SK-N-SH (cell line): Measurements from ENCODE around the gene PBRM1. TPM values are rescaled to one million over a fixed set of nuclear protein-coding genes. Genes with fewer than 3 reads are reported as not detected.

ENCODE experiments used
- CTCF ChIA-PET: fragments of 300-600, 350-600 bp; formaldehyde crosslinking; extraction: SDS; loops from one replicate; lab custom pipeline; 2021; lab: Yijun Ruan, JAX
- POLR2A ChIA-PET: fragments of 350-600 bp; sonication (Branson Sonifier 250); formaldehyde crosslinking; extraction: SDS; loops from one replicate; lab custom pipeline; 2020; ENCODE audit warnings: antibody characterized with exemption, inconsistent platforms; lab: Yijun Ruan, JAX
- DNase-seq: peaks from one replicate; pipeline ENCODE4 v3.0.0; 2012
- H2AFZ ChIP-seq: fragments of 200-600 bp; sonication (generic); 2 replicates; pipeline ENCODE4 v1.8.1; 2016; ENCODE audit warnings: antibody characterized with exemption, mild to moderate bottlenecking, low read depth
- H3F3A ChIP-seq: fragments of 200-600 bp; sonication (generic); replicated peaks from 2 replicates; pipeline ENCODE3; 2016; ENCODE audit warnings: antibody characterized with exemption, mild to moderate bottlenecking; ENCODE audit not compliant: insufficient read depth
- H3K27ac ChIP-seq, 2 experiments: fragments of 200-500 bp in 1 of 2; fragments of 200-600 bp in 1 of 2; sonication (Bioruptor generic) in 1 of 2; sonication (generic), shearing (Covaris generic) in 1 of 2; 2 replicates each; pipeline versions ENCODE4 v1.5.1 to v1.6.1; 2014 to 2016; ENCODE audit warnings: low read depth in 2 of 2, inconsistent platforms in 1 of 2, low read length in 1 of 2, mild to moderate bottlenecking in 1 of 2, mixed read lengths in 1 of 2
- H3K27me3 ChIP-seq: fragments of 200-600 bp; sonication (generic), shearing (Covaris generic); 2 replicates; pipeline ENCODE4 v1.6.1; 2016; ENCODE audit warnings: mixed run types; ENCODE audit not compliant: insufficient read depth
- H3K36me3 ChIP-seq, 2 experiments: fragments of 200-500 bp in 1 of 2; fragments of 200-600 bp in 1 of 2; sonication (Bioruptor generic) in 1 of 2; sonication (generic) in 1 of 2; replicated peaks in 1 of 2; 2 replicates each; pipeline versions ENCODE3 to v1.5.1; 2014 to 2016; ENCODE audit warnings: low read length in 1 of 2, mild to moderate bottlenecking in 1 of 2; ENCODE audit not compliant: insufficient read depth in 2 of 2, control insufficient read depth in 1 of 2
- H3K4me1 ChIP-seq, 2 experiments: fragments of 200-500 bp in 1 of 2; fragments of 200-600 bp in 1 of 2; sonication (Bioruptor generic) in 1 of 2; sonication (generic), shearing (Covaris generic) in 1 of 2; 2 replicates each; pipeline versions ENCODE4 v1.5.1 to v1.6.1; 2014 to 2016; ENCODE audit warnings: low read depth in 1 of 2, low read length in 1 of 2, mixed run types in 1 of 2; ENCODE audit not compliant: insufficient read depth in 2 of 2, control insufficient read depth in 1 of 2
- H3K4me2 ChIP-seq: fragments of 200-600 bp; sonication (generic), shearing (Covaris generic); 2 replicates; pipeline ENCODE4 v1.6.1; 2017; ENCODE audit warnings: mixed run types
- H3K4me3 ChIP-seq, 2 experiments: fragments of 200-500 bp in 1 of 2; fragments of 200-600 bp in 1 of 2; sonication (Bioruptor generic) in 1 of 2; sonication (generic), shearing (Covaris generic) in 1 of 2; 2 replicates each; pipeline versions ENCODE4 v1.5.1 to v1.8.1; 2014 to 2016; ENCODE audit warnings: low read depth in 2 of 2, inconsistent platforms in 1 of 2, low read length in 1 of 2, mild to moderate bottlenecking in 1 of 2, mixed read lengths in 1 of 2, moderate library complexity in 1 of 2
- H3K79me2 ChIP-seq: fragments of 200-600 bp; sonication (generic); 2 replicates; pipeline ENCODE4 v1.8.1; 2017; ENCODE audit warnings: mild to moderate bottlenecking; ENCODE audit not compliant: insufficient read depth
- H3K9ac ChIP-seq: fragments of 200-600 bp; sonication (generic); 2 replicates; pipeline ENCODE4 v1.6.1; 2017; ENCODE audit warnings: mixed run types
- H3K9me2 ChIP-seq: fragments of 200-600 bp; sonication (generic); 2 replicates; pipeline ENCODE4 v1.6.1; 2017; ENCODE audit warnings: mixed run types
- H3K9me3 ChIP-seq: fragments of 200-600 bp; sonication (generic); 2 replicates; pipeline ENCODE4 v1.6.1; 2017; ENCODE audit warnings: mixed run types, mild to moderate bottlenecking, moderate library complexity
- H4K20me1 ChIP-seq: fragments of 200-600 bp; sonication (generic); 2 replicates; pipeline ENCODE4 v1.6.1; 2017; ENCODE audit warnings: mild to moderate bottlenecking, mixed run types; ENCODE audit not compliant: insufficient read depth
- CHD2 ChIP-seq: fragments of 150-350 bp; IDR thresholded peaks from 2 replicates; pipeline ENCODE4 v1.6.1; 2018; ENCODE audit warnings: low read length; ENCODE audit not compliant: partially characterized antibody
- ELF1 ChIP-seq: IDR thresholded peaks from 2 replicates; pipeline ENCODE4 v1.4.0; 2012
- FOXJ3 ChIP-seq: sonication (generic); formaldehyde crosslinking; IDR thresholded peaks from 2 replicates; pipeline ENCODE4 v1.5.1; 2020; ENCODE audit warnings: mild to moderate bottlenecking, missing genetic modification reagents
- GABPA ChIP-seq: IDR thresholded peaks from 2 replicates; pipeline ENCODE4 v1.4.0; 2012; ENCODE audit warnings: low read depth, mild to moderate bottlenecking
- MEF2A ChIP-seq: IDR thresholded peaks from 2 replicates; pipeline ENCODE4 v1.4.0; 2012; ENCODE audit warnings: low read depth, borderline replicate concordance
- MXI1 ChIP-seq: IDR thresholded peaks from 2 replicates; pipeline ENCODE4 v1.6.1; 2012; ENCODE audit warnings: mild to moderate bottlenecking, low read depth, low read length, improper control_type of control experiment
- NFIC ChIP-seq: IDR thresholded peaks from 2 replicates; pipeline ENCODE4 v1.4.0; 2012; ENCODE audit warnings: borderline replicate concordance
- RAD21 ChIP-seq: IDR thresholded peaks from 2 replicates; pipeline ENCODE4 v1.6.1; 2012; ENCODE audit warnings: mild to moderate bottlenecking, low read length
- RCOR1 ChIP-seq: fragments of 150-350 bp; IDR thresholded peaks from 2 replicates; pipeline ENCODE4 v1.6.1; 2017; ENCODE audit warnings: antibody characterized with exemption, low read length
- RFX5 ChIP-seq: IDR thresholded peaks from 2 replicates; pipeline ENCODE4 v1.6.1; 2012; ENCODE audit warnings: mild to moderate bottlenecking, improper control_type of control experiment, low read length
- SIN3A ChIP-seq: IDR thresholded peaks from 2 replicates; pipeline ENCODE4 v1.6.1; 2012; ENCODE audit warnings: low read depth, mild to moderate bottlenecking, low read length, moderate library complexity, borderline replicate concordance
- TAF1 ChIP-seq: IDR thresholded peaks from 2 replicates; pipeline ENCODE4 v1.6.1; 2012; ENCODE audit warnings: low read depth, mild to moderate bottlenecking, low read length, moderate library complexity, borderline replicate concordance
- TCF12 ChIP-seq: IDR thresholded peaks from 2 replicates; pipeline ENCODE4 v1.4.0; 2012
- TEAD4 ChIP-seq: IDR thresholded peaks from 2 replicates; pipeline ENCODE4 v1.4.0; 2012; ENCODE audit warnings: mild to moderate bottlenecking, borderline replicate concordance; ENCODE audit not compliant: insufficient read depth
- YY1 ChIP-seq: IDR thresholded peaks from 2 replicates; pipeline ENCODE4 v1.4.0; 2012; ENCODE audit warnings: low read depth, mild to moderate bottlenecking
- WGBS: methylation state at CpG from one replicate; pipeline ENCODE4 v1.1.6; 2017; ENCODE audit warnings: low lambda C conversion rate; 5-methylcytosine and 5-hydroxymethylcytosine counted together
- polyA plus RNA-seq, 3 experiments: library from polyadenylated mRNA; depleted of rRNA; stranded (reverse); fragments of >200 nt; gene quantifications; 2 replicates each; pipeline ENCODE4 v1.2.3, GENCODE V29; 2012
- TF ChIP-seq, protein P1 (sequence below): fragments of 150-350 bp; IDR thresholded peaks from 2 replicates; pipeline ENCODE4 v1.6.1; 2016; ENCODE audit warnings: mild to moderate bottlenecking, low read depth, low read length
- TF ChIP-seq, protein P2 (sequence below): IDR thresholded peaks from 2 replicates; pipeline ENCODE4 v1.4.0; 2012; ENCODE audit warnings: low read depth
- TF ChIP-seq, protein P3 (sequence below): fragments of 200-600 bp; sonication (generic); IDR thresholded peaks from 2 replicates; pipeline ENCODE4 v1.6.1; 2017; ENCODE audit warnings: antibody characterized with exemption, mild to moderate bottlenecking, moderate library complexity
- TF ChIP-seq, protein P4 (sequence below): IDR thresholded peaks from 2 replicates; pipeline ENCODE4; 2012
- TF ChIP-seq, protein P5 (sequence below): IDR thresholded peaks from 2 replicates; pipeline ENCODE4 v1.4.0; 2012; ENCODE audit warnings: low read depth, borderline replicate concordance

The PBRM1 gene
- polyA plus RNA-seq, 1 of the 3 experiments (the other 2 are of a cell fraction) = 14.3 TPM

DNA sequence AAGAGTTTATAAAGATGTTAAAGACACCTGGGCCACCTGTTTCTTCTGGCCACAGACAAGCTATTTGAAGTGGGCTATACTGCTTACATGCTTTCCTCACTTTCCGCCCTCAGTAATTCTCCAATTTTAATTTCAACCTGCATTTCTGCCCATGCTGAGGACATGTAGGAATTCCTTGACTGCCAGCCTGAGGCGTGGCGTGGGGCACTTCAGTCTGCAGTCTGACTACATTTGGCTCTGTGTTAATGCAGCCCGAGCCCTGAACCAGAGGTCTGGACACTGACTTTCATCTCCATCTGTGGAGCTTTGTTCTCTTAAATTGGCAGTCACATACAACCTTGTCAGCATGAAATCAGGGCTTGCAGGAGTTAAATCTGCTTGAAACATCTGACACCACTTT lies 140.8 kb downstream of the PBRM1 start (continued):
- TF ChIP-seq RCOR1 (no peak), MXI1 (no peak), YY1 (no peak), MEF2A (no peak)
- TF ChIP-seq, protein P1, sequence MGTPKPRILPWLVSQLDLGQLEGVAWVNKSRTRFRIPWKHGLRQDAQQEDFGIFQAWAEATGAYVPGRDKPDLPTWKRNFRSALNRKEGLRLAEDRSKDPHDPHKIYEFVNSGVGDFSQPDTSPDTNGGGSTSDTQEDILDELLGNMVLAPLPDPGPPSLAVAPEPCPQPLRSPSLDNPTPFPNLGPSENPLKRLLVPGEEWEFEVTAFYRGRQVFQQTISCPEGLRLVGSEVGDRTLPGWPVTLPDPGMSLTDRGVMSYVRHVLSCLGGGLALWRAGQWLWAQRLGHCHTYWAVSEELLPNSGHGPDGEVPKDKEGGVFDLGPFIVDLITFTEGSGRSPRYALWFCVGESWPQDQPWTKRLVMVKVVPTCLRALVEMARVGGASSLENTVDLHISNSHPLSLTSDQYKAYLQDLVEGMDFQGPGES = no peak

DNA sequence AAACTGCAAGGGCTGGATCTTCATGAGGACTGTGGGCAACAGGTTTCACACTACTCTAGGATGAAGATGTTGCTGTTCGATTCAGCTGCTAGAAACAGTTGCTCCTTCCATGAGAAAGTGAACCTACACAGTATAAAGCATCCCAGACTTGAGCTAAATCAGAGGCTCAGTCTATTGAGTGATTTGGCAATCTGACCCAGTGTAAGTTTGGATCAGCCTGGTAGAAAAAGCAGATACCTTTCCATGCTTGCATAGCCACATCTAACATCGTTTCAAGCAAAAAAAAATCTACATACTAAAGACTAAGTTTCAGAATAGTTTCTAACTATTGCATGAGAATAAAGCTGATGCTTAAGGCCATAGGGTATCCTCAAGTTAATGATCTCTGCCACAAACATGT lies 144.7 kb downstream of the PBRM1 start:
- TF ChIP-seq NFIC (no peak), FOXJ3 (CRISPR knock-in tag) (no peak), RFX5 (no peak), RAD21 (no peak), MXI1 (no peak), TCF12 (no peak), TAF1 (no peak), GABPA (no peak), ELF1 (no peak), RCOR1 (no peak), SIN3A (no peak), TEAD4 (no peak), CHD2 (no peak)
- TF ChIP-seq, protein P2, sequence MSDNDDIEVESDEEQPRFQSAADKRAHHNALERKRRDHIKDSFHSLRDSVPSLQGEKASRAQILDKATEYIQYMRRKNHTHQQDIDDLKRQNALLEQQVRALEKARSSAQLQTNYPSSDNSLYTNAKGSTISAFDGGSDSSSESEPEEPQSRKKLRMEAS = no peak
- TF ChIP-seq, protein P3, sequence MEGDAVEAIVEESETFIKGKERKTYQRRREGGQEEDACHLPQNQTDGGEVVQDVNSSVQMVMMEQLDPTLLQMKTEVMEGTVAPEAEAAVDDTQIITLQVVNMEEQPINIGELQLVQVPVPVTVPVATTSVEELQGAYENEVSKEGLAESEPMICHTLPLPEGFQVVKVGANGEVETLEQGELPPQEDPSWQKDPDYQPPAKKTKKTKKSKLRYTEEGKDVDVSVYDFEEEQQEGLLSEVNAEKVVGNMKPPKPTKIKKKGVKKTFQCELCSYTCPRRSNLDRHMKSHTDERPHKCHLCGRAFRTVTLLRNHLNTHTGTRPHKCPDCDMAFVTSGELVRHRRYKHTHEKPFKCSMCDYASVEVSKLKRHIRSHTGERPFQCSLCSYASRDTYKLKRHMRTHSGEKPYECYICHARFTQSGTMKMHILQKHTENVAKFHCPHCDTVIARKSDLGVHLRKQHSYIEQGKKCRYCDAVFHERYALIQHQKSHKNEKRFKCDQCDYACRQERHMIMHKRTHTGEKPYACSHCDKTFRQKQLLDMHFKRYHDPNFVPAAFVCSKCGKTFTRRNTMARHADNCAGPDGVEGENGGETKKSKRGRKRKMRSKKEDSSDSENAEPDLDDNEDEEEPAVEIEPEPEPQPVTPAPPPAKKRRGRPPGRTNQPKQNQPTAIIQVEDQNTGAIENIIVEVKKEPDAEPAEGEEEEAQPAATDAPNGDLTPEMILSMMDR = no peak
- TF ChIP-seq, protein P1 = no peak
- TF ChIP-seq, protein P4, sequence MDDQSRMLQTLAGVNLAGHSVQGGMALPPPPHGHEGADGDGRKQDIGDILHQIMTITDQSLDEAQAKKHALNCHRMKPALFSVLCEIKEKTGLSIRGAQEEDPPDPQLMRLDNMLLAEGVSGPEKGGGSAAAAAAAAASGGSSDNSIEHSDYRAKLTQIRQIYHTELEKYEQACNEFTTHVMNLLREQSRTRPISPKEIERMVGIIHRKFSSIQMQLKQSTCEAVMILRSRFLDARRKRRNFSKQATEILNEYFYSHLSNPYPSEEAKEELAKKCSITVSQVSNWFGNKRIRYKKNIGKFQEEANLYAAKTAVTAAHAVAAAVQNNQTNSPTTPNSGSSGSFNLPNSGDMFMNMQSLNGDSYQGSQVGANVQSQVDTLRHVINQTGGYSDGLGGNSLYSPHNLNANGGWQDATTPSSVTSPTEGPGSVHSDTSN = no peak
- TF ChIP-seq, protein P5, sequence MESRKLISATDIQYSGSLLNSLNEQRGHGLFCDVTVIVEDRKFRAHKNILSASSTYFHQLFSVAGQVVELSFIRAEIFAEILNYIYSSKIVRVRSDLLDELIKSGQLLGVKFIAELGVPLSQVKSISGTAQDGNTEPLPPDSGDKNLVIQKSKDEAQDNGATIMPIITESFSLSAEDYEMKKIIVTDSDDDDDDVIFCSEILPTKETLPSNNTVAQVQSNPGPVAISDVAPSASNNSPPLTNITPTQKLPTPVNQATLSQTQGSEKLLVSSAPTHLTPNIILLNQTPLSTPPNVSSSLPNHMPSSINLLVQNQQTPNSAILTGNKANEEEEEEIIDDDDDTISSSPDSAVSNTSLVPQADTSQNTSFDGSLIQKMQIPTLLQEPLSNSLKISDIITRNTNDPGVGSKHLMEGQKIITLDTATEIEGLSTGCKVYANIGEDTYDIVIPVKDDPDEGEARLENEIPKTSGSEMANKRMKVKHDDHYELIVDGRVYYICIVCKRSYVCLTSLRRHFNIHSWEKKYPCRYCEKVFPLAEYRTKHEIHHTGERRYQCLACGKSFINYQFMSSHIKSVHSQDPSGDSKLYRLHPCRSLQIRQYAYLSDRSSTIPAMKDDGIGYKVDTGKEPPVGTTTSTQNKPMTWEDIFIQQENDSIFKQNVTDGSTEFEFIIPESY = no peak
- TF ChIP-seq, all 33 proteins: peak for 0
- Histone ChIP-seq H3K9ac (no peak overlapping the region), H2AFZ (no peak overlapping the region), H3K4me2 (no peak overlapping the region), H3K4me3 (no peak overlapping the region), H3K4me1 (peaks cover 5 to 26% of the 10 kb centered on the region in 2 experiments), H3K27me3 (no peaks in the 10 kb centered on the region), H3K9me2 (no peaks in the 10 kb centered on the region), H4K20me1 (peaks cover 30% of the 10 kb centered on the region), H3K79me2 (peaks cover 79% of the 10 kb centered on the region), H3F3A (peaks cover 44% of the 10 kb centered on the region), H3K27ac (no peak overlapping the region; a peak in 1 of 4 replicates), H3K36me3 (peaks cover 23 to 35% of the 10 kb centered on the region in 2 experiments), H3K9me3 (no peaks in the 10 kb centered on the region)
- CTCF ChIA-PET = interaction anchor here (1.0 to 1.4 kb wide), 3 partner anchors 13 to 113 kb away, joined by 3 to 4 read pairs (median 3); no protein-coding TSS in a partner anchor
- no peak for DNase-seq
- POLR2A ChIA-PET = no interaction called here
- WGBS = 84% methylated on average over 2 of the region's 2 CpGs
